WTC11 (cell line): ENCODE measurements around the gene DHX57. TPM values are rescaled to one million over a fixed set of nuclear protein-coding genes. Genes with fewer than 3 reads are reported as not detected.

Source experiments
- ATAC-seq: fragments of 200-7000 bp; cut with Tn5 transposase; 2 replicates; pipeline ENCODE4 v1.10.0; 2021; ENCODE audit warnings: mild to moderate bottlenecking, moderate library complexity
- CTCF ChIA-PET: fragments of 300-600 bp; sonication (Branson Sonifier 250); formaldehyde crosslinking; loops from one replicate; lab custom pipeline; 2021; ENCODE audit warnings: antibody characterized with exemption; lab: Charles Lee
- POLR2A ChIA-PET: fragments of 350-600 bp; sonication (Branson Sonifier 250); formaldehyde crosslinking; loops from one replicate; lab custom pipeline; 2021; ENCODE audit warnings: antibody characterized with exemption; lab: Charles Lee
- DNase-seq: peaks from one replicate; pipeline ENCODE4 v3.0.0; 2021; ENCODE audit warnings: low spot score
- H3K27ac Mint-ChIP-seq: 2 replicates; pipeline ENCODE4 v1.8.0; 2021; ENCODE audit warnings: mixed read lengths
- H3K27me3 Mint-ChIP-seq: 2 replicates; pipeline ENCODE4 v1.8.0; 2021; ENCODE audit warnings: low read depth, mild to moderate bottlenecking, moderate library complexity, mixed read lengths
- H3K36me3 Mint-ChIP-seq: 2 replicates; pipeline ENCODE4 v1.8.0; 2021; ENCODE audit warnings: mixed read lengths
- H3K4me1 Mint-ChIP-seq: 2 replicates; pipeline ENCODE4 v1.8.0; 2022; ENCODE audit warnings: mixed read lengths
- H3K4me3 Mint-ChIP-seq: 2 replicates; pipeline ENCODE4 v1.8.0; 2021; ENCODE audit warnings: mild to moderate bottlenecking, moderate library complexity, mixed read lengths
- H3K9me3 Mint-ChIP-seq: 2 replicates; pipeline ENCODE4 v1.8.0; 2021; ENCODE audit warnings: mixed read lengths
- CREM ChIP-seq: sonication (generic); formaldehyde crosslinking; IDR thresholded peaks from 2 replicates; pipeline ENCODE4 v1.8.1; 2022; ENCODE audit warnings: mild to moderate bottlenecking, missing genetic modification reagents, moderate library complexity
- E2F1 ChIP-seq: sonication (generic); formaldehyde crosslinking; IDR thresholded peaks from 2 replicates; pipeline ENCODE4 v1.8.0; 2022; ENCODE audit warnings: mild to moderate bottlenecking, missing genetic modification reagents
- ETV6 ChIP-seq: sonication (generic); formaldehyde crosslinking; IDR thresholded peaks from 2 replicates; pipeline ENCODE4 v1.8.1; 2022; ENCODE audit warnings: mild to moderate bottlenecking, missing genetic modification reagents
- GABPB1 ChIP-seq: sonication (generic); formaldehyde crosslinking; IDR thresholded peaks from 2 replicates; pipeline ENCODE4 v1.8.1; 2023; ENCODE audit warnings: mild to moderate bottlenecking, missing genetic modification reagents
- IRF2 ChIP-seq: sonication (generic); formaldehyde crosslinking; IDR thresholded peaks from 2 replicates; pipeline ENCODE4 v1.8.0; 2022; ENCODE audit warnings: low read depth, missing genetic modification reagents, borderline replicate concordance
- JAZF1 ChIP-seq: fragments of 250-450 bp; sonication (Bioruptor Pico); IDR thresholded peaks from 2 replicates; pipeline ENCODE4 v1.9.0; 2021; ENCODE audit warnings: moderate library complexity, mild to moderate bottlenecking, inconsistent platforms
- MXD4 ChIP-seq: fragments of 250-450 bp; sonication (Bioruptor Pico); IDR thresholded peaks from 2 replicates; pipeline ENCODE4 v1.8.0; 2021; ENCODE audit warnings: mild to moderate bottlenecking, moderate library complexity, borderline replicate concordance
- NFATC4 ChIP-seq: fragments of 250-450 bp; sonication (Bioruptor Pico); IDR thresholded peaks from 2 replicates; pipeline ENCODE4 v1.9.0; 2021; ENCODE audit warnings: mild to moderate bottlenecking
- PRRX2 ChIP-seq: fragments of 250-450 bp; sonication (Bioruptor Pico); IDR thresholded peaks from 2 replicates; pipeline ENCODE4 v1.8.0; 2021; ENCODE audit warnings: mild to moderate bottlenecking
- RELA ChIP-seq: sonication (generic); formaldehyde crosslinking; IDR thresholded peaks from 2 replicates; pipeline ENCODE4 v1.8.1; 2022; ENCODE audit warnings: missing genetic modification reagents, mild to moderate bottlenecking, borderline replicate concordance
- RORB ChIP-seq: fragments of 250-450 bp; sonication (Bioruptor Pico); IDR thresholded peaks from 2 replicates; pipeline ENCODE4 v1.9.0; 2021; ENCODE audit warnings: mild to moderate bottlenecking
- TEAD1 ChIP-seq: sonication (generic); formaldehyde crosslinking; IDR thresholded peaks from 2 replicates; pipeline ENCODE4 v1.8.0; 2022; ENCODE audit warnings: mild to moderate bottlenecking, missing genetic modification reagents
- USF2 ChIP-seq: sonication (generic); formaldehyde crosslinking; IDR thresholded peaks from 2 replicates; pipeline ENCODE4 v1.8.1; 2023; ENCODE audit warnings: mild to moderate bottlenecking, missing genetic modification reagents, moderate library complexity
- ZBTB21 ChIP-seq: sonication (generic); formaldehyde crosslinking; IDR thresholded peaks from 2 replicates; pipeline ENCODE4 v1.8.1; 2023; ENCODE audit warnings: mild to moderate bottlenecking, missing genetic modification reagents, borderline replicate concordance
- ZNF317 ChIP-seq: sonication (generic); formaldehyde crosslinking; IDR thresholded peaks from 2 replicates; pipeline ENCODE4 v1.8.1; 2023; ENCODE audit warnings: low read depth, mild to moderate bottlenecking, moderate library complexity, missing genetic modification reagents, borderline replicate concordance
- total RNA-seq: library from RNA; stranded (reverse); gene quantifications from 3 replicates; pipeline ENCODE4 v1.2.3, GENCODE V29; 2021
- TF ChIP-seq, protein P1 (sequence below): fragments of 250-450 bp; sonication (Bioruptor Pico); IDR thresholded peaks from 2 replicates; pipeline ENCODE4 v1.9.0; 2021; ENCODE audit warnings: mild to moderate bottlenecking, borderline replicate concordance
- TF ChIP-seq, protein P2 (sequence below): sonication (generic); formaldehyde crosslinking; IDR thresholded peaks from 2 replicates; pipeline ENCODE4 v1.8.1; 2023; ENCODE audit warnings: mild to moderate bottlenecking, missing genetic modification reagents

Gene DHX57
- total RNA-seq, 1 experiment from 2014 or later, result 30.3 TPM

- no peak for ATAC-seq
- H3K36me3 Mint-ChIP-seq, result no peaks in the 10 kb centered on the region
- POLR2A ChIA-PET, result no interaction called here
Measured at GRCh38 chr2:38791744-38792143, 84.0 kb downstream of the DHX57 start.

DNA sequence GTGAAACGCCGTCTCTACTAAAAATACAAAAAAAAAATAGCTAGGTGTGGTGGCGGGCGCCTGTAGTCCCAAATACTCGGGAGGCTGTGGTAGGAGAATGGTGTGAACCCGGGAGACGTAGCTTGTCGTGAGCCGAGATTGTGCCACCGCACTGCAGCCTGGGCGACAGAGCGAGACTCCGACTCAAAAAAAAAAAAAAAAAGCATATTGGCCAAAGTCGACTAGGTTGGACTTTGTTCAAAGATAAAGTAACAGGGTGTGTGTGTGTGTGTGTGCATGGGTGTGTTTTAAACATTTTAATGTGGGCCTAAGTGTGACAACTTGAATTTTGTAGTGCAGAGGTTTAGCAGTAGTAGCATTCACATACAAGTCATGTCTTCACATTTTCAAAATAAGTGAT lies 86.0 kb downstream of the DHX57 start:
- DNase-seq (no peak), ATAC-seq (no peak)
- CTCF ChIA-PET, result no interaction called here
- no peak overlapping the region for H3K27ac Mint-ChIP-seq
- no peaks in the 10 kb centered on the region for H3K36me3 Mint-ChIP-seq
- H3K9me3 Mint-ChIP-seq, result no peaks in the 10 kb centered on the region
- no peaks in the 10 kb centered on the region for H3K27me3 Mint-ChIP-seq
- H3K4me3 Mint-ChIP-seq, result no peak overlapping the region
- POLR2A ChIA-PET, result no interaction called here
- TF ChIP-seq ZBTB21 (CRISPR knock-in tag), result no peak
- no peak for TF ChIP-seq JAZF1
- TF ChIP-seq NFATC4 (CRISPR knock-in tag), result no peak
- TF ChIP-seq PRRX2, result no peak
- TF ChIP-seq ETV6 (CRISPR knock-in tag), result no peak
- TF ChIP-seq RELA (CRISPR knock-in tag), result no peak
- TF ChIP-seq ZNF317, result no peak
- TF ChIP-seq, protein P1, sequence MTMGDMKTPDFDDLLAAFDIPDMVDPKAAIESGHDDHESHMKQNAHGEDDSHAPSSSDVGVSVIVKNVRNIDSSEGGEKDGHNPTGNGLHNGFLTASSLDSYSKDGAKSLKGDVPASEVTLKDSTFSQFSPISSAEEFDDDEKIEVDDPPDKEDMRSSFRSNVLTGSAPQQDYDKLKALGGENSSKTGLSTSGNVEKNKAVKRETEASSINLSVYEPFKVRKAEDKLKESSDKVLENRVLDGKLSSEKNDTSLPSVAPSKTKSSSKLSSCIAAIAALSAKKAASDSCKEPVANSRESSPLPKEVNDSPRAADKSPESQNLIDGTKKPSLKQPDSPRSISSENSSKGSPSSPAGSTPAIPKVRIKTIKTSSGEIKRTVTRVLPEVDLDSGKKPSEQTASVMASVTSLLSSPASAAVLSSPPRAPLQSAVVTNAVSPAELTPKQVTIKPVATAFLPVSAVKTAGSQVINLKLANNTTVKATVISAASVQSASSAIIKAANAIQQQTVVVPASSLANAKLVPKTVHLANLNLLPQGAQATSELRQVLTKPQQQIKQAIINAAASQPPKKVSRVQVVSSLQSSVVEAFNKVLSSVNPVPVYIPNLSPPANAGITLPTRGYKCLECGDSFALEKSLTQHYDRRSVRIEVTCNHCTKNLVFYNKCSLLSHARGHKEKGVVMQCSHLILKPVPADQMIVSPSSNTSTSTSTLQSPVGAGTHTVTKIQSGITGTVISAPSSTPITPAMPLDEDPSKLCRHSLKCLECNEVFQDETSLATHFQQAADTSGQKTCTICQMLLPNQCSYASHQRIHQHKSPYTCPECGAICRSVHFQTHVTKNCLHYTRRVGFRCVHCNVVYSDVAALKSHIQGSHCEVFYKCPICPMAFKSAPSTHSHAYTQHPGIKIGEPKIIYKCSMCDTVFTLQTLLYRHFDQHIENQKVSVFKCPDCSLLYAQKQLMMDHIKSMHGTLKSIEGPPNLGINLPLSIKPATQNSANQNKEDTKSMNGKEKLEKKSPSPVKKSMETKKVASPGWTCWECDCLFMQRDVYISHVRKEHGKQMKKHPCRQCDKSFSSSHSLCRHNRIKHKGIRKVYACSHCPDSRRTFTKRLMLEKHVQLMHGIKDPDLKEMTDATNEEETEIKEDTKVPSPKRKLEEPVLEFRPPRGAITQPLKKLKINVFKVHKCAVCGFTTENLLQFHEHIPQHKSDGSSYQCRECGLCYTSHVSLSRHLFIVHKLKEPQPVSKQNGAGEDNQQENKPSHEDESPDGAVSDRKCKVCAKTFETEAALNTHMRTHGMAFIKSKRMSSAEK, result no peak
- TF ChIP-seq, protein P2, sequence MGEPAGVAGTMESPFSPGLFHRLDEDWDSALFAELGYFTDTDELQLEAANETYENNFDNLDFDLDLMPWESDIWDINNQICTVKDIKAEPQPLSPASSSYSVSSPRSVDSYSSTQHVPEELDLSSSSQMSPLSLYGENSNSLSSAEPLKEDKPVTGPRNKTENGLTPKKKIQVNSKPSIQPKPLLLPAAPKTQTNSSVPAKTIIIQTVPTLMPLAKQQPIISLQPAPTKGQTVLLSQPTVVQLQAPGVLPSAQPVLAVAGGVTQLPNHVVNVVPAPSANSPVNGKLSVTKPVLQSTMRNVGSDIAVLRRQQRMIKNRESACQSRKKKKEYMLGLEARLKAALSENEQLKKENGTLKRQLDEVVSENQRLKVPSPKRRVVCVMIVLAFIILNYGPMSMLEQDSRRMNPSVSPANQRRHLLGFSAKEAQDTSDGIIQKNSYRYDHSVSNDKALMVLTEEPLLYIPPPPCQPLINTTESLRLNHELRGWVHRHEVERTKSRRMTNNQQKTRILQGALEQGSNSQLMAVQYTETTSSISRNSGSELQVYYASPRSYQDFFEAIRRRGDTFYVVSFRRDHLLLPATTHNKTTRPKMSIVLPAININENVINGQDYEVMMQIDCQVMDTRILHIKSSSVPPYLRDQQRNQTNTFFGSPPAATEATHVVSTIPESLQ (CRISPR knock-in tag), result no peak
- no peak for TF ChIP-seq MXD4 (CRISPR knock-in tag)
- no peak for TF ChIP-seq TEAD1 (CRISPR knock-in tag)
- no peak for TF ChIP-seq CREM (CRISPR knock-in tag)
- TF ChIP-seq, all 79 proteins: peak for 0
- peaks cover 4% of the 10 kb centered on the region for H3K4me1 Mint-ChIP-seq

More at GRCh38 chr2:38791744-38792143, 84.0 kb downstream of the DHX57 start:
- no peak overlapping the region for H3K4me3 Mint-ChIP-seq
- no peaks in the 10 kb centered on the region for H3K27me3 Mint-ChIP-seq
- H3K27ac Mint-ChIP-seq, result no peak overlapping the region
- DNase-seq, result no peak
- TF ChIP-seq GABPB1 (CRISPR knock-in tag) (no peak), CREM (CRISPR knock-in tag) (no peak), USF2 (CRISPR knock-in tag) (no peak)
- TF ChIP-seq, protein P2 (CRISPR knock-in tag), result no peak
- CTCF ChIA-PET, result no interaction called here
- H3K4me1 Mint-ChIP-seq, result no peaks in the 10 kb centered on the region; the same call in 1 of the 2 replicates
- no peaks in the 10 kb centered on the region for H3K9me3 Mint-ChIP-seq

DNA sequence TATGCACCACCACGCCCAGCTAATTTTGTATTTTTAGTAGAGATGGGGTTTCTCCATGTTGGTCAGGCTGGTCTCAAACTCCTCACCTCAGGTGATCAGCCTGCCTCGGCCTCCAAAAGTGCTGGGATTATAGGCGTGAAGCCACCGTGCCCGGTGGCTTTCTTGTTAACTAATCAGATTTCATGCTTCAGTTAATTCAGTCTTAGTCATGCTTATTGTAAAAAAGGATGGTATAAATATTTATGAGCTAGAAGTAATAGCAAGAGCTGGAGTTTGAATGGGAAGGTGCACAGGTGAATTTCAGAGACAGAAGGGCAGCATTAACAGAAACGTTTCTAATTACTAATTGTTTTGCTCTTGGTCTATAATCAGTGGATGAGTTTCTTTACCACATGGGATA lies 87.4 kb downstream of the DHX57 start:
- Mint-ChIP-seq H3K27me3 (no peaks in the 10 kb centered on the region), H3K9me3 (no peaks in the 10 kb centered on the region), H3K36me3 (no peaks in the 10 kb centered on the region), H3K4me1 (peaks cover 7% of the 10 kb centered on the region), H3K27ac (no peak overlapping the region), H3K4me3 (no peak overlapping the region)
- CTCF ChIA-PET, result no interaction called here
- DNase-seq, result no peak
- no peak for ATAC-seq
- POLR2A ChIA-PET, result no interaction called here
- no peak for TF ChIP-seq RORB (CRISPR knock-in tag)
- no peak for TF ChIP-seq IRF2 (CRISPR knock-in tag)
- no peak for TF ChIP-seq E2F1 (CRISPR knock-in tag)
- TF ChIP-seq, protein P1, result no peak
